Measurements from ENCODE around the gene MED13. TPM values are rescaled to one million over a fixed set of nuclear protein-coding genes. Genes with fewer than 3 reads are reported as not detected.
"Not testable (repeated sequence)": the region's sequence is repeated elsewhere in the genome, so short reads cannot be mapped to it uniquely, and the experiment has no call there.

The MED13 gene
- polyA plus RNA-seq, 2 of the 4 experiments (the other 2 are of a cell fraction), result 14.1 to 64.1 TPM

GRCh38 chr17:61895391-61895790 lies 169.7 kb downstream of the MED13 start:
- DNase-seq (ENCODE audit: low read depth in 1 of 2, low spot score in 1 of 2) (no peak), FAIRE-seq (no peak), ATAC-seq (no peak)
- H3K4me2 ChIP-seq, result no peak overlapping the region
- no peak for TF ChIP-seq NR3C1 (IDR thresholded peaks at IDR 0.05)
- TF ChIP-seq E2F6 (IDR thresholded peaks at IDR 0.05; ENCODE audit: borderline replicate concordance, low read depth), result no peak
- no peak for TF ChIP-seq RCOR1 (IDR thresholded peaks at IDR 0.05; ENCODE audit: low read depth, low read length)
- no peak for TF ChIP-seq CBX8 (IDR thresholded peaks at IDR 0.05)
- no peak for TF ChIP-seq HES2 (IDR thresholded peaks at IDR 0.05)
- TF ChIP-seq HOXB5 (CRISPR knock-in tag; IDR thresholded peaks at IDR 0.05), result no peak
- no peak for TF ChIP-seq CHD2 (IDR thresholded peaks at IDR 0.05; ENCODE audit: low read length, partially characterized antibody)
- no peak for TF ChIP-seq FOSB (CRISPR knock-in tag; IDR thresholded peaks at IDR 0.05)
- no peak for TF ChIP-seq GATA3 (IDR thresholded peaks at IDR 0.05; ENCODE audit: borderline replicate concordance)
- no peak for TF ChIP-seq HMGXB4 (CRISPR knock-in tag; IDR thresholded peaks at IDR 0.05; ENCODE audit: borderline replicate concordance)
- TF ChIP-seq EHF (CRISPR knock-in tag; IDR thresholded peaks at IDR 0.05), result no peak
- no peak for TF ChIP-seq RAD21 (conservative IDR thresholded peaks at IDR 0.05 in 1 of 2, IDR thresholded peaks at IDR 0.05 in 1 of 2)
- no peak for TF ChIP-seq POLR2AphosphoS2 (conservative IDR thresholded peaks at IDR 0.05; ENCODE audit: low read length)
- H3K4me3 ChIP-seq, result no peak overlapping the region
- 17% methylated on average over 2 of the region's 2 CpGs for WGBS (ENCODE audit: missing lambda C conversion rate)
- H3K27ac ChIP-seq, result no peak overlapping the region
- no peaks in the 10 kb centered on the region for H3K9me3 ChIP-seq
- ChIA-PET CTCF (interaction anchor here (1.0 kb wide), 1 partner anchor 215 kb away, joined by 3 read pairs; no protein-coding TSS in a partner anchor), POLR2A (no interaction called here)
- H3K4me1 ChIP-seq, result no peaks in the 10 kb centered on the region

GRCh38 chr17:61894310-61894709 lies 170.8 kb downstream of the MED13 start:
- DNase-seq (ENCODE audit: low read depth in 1 of 2, low spot score in 1 of 2); H3K4me3 ChIP-seq; ATAC-seq; POLR2A ChIA-PET; H3K4me1 ChIP-seq; H3K27ac ChIP-seq; H3K9me3 ChIP-seq; FAIRE-seq; H3K4me2 ChIP-seq: not testable (repeated sequence)
- 71% methylated on average over 5 of the region's 5 CpGs for WGBS (ENCODE audit: missing lambda C conversion rate)
- CTCF ChIA-PET, result interaction anchor here (0.5 kb wide), 1 partner anchor 10 kb away, joined by 3 read pairs; no protein-coding TSS in a partner anchor

Other genes with a start within 250 kb of the MED13 start
- gene BRIP1, start 201.8 kb downstream of the MED13 start, polyA plus RNA-seq (2011; rRNA removed), result 8.8 and 11.5 TPM in 2 replicates
- 8.0 to 8.2 TPM (median 8.0 TPM) in 3 replicates for gene BRIP1, start 201.8 kb downstream of the MED13 start, polyA plus RNA-seq (2017; fragmentation: RNase III; extraction: RNeasy Plus Mini Kit Qiagen cat#74134 plus additional on column Dnase treatment)
- gene INTS2, start 137.3 kb downstream of the MED13 start, polyA plus RNA-seq (2011; rRNA removed), result 33.9 and 35.0 TPM in 2 replicates
- gene INTS2, start 137.3 kb downstream of the MED13 start, polyA plus RNA-seq (2017; fragmentation: RNase III; extraction: RNeasy Plus Mini Kit Qiagen cat#74134 plus additional on column Dnase treatment), result 12.5 to 14.0 TPM (median 12.7 TPM) in 3 replicates

Data from A549 (cell line).